Uterus (tissue), 4 donors: ENCODE results near the gene TMEM140. TPM values are rescaled to one million over a fixed set of nuclear protein-coding genes. Genes with fewer than 3 reads are reported as not detected.

ENCODE experiments used
- DNase-seq, 2 donors: peaks; one replicate each; pipeline ENCODE4 v3.0.0-alpha.2; 2019 to 2020
- H3K27ac ChIP-seq, 2 donors: fragments of 200-600 bp; sonication (generic); 1 replicate in 1 of 2; 2 replicates in 1 of 2; pipeline ENCODE4 v1.5.1; 2016 to 2018
- H3K27me3 ChIP-seq, 2 donors: fragments of 200-600 bp; sonication (generic); one replicate each; pipeline ENCODE4 v1.5.1; 2018 to 2019; ENCODE audit warnings: control low read depth in 1 of 2
- H3K36me3 ChIP-seq, 2 donors: fragments of 200-600 bp; sonication (generic); one replicate each; pipeline ENCODE4 v1.5.1; 2019; ENCODE audit warnings: control low read depth in 1 of 2
- H3K4me1 ChIP-seq, 2 donors: fragments of 200-600 bp; sonication (generic); one replicate each; pipeline ENCODE4 v1.5.1; 2018 to 2019; ENCODE audit warnings: control low read depth in 1 of 2
- H3K4me3 ChIP-seq, 2 donors: fragments of 200-600 bp; sonication (generic); 1 replicate in 1 of 2; 2 replicates in 1 of 2; pipeline ENCODE4 v1.5.1; 2018 to 2019; ENCODE audit warnings: mild to moderate bottlenecking in 1 of 2
- H3K9me3 ChIP-seq, 2 donors: fragments of 200-600 bp; sonication (generic); one replicate each; pipeline ENCODE4 v1.5.1; 2019; ENCODE audit warnings: control low read depth in 1 of 2
- CTCF ChIP-seq, 4 experiments: fragments of 200-600 bp in 2 of 4; fragments of 450-650 bp in 2 of 4; sonication (generic) in 2 of 4; IDR thresholded peaks; one replicate each; pipeline ENCODE4 v1.5.1; 2016 to 2019; ENCODE audit warnings: antibody characterized with exemption in 4 of 4, mild to moderate bottlenecking in 2 of 4, moderate library complexity in 1 of 4
- POLR2A ChIP-seq, 2 donors: fragments of 450-650 bp; IDR thresholded peaks; one replicate each; pipeline ENCODE4 v1.6.1; 2016; ENCODE audit warnings: antibody characterized with exemption in 2 of 2, mild to moderate bottlenecking in 1 of 2, moderate library complexity in 1 of 2
- intact Hi-C: fragments of 100-400 bp; cut with DNase I; formaldehyde crosslinking; loops from one replicate; pipeline ENCODE4 v1.15.1; 2023; ENCODE audit warnings: low total_unique reads
- total RNA-seq, 4 donors: library from RNA; depleted of rRNA in 3 of 4; stranded (reverse); fragments of >200 nt in 3 of 4; gene quantifications; one replicate each; pipeline versions ENCODE4 v1.1.0 to v1.2.4, GENCODE V29; 2014 to 2023
- donor health status: DM: yes; HTN: yes; CAD: no.

The TMEM140 gene
- total RNA-seq, 4 donors from 2014 or later: 5.9 to 30.0 (median 17.9) TPM

- H3K4me3 ChIP-seq: no peak overlapping the region
- no peaks in the 10 kb centered on the region for H3K27me3 ChIP-seq
- DNase-seq: no peak
- H3K4me1 ChIP-seq: no peaks in the 10 kb centered on the region
- no peaks in the 10 kb centered on the region for H3K9me3 ChIP-seq
- intact Hi-C loops: no loop called here
- no peaks in the 10 kb centered on the region for H3K36me3 ChIP-seq
- TF ChIP-seq POLR2A (IDR thresholded peaks at IDR 0.05) (no peak), CTCF (IDR thresholded peaks at IDR 0.05) (no peak)
- no peak overlapping the region for H3K27ac ChIP-seq
Observed at GRCh38 chr7:135200821-135201331, 53.0 kb downstream of the TMEM140 start.

- no peak overlapping the region for H3K27ac ChIP-seq
Observed at GRCh38 chr7:135201350-135201749, 53.5 kb downstream of the TMEM140 start.

GRCh38 chr7:135204341-135204749 is 56.5 kb downstream of the TMEM140 start:
- TF ChIP-seq CTCF (IDR thresholded peaks at IDR 0.05) (no peak), POLR2A (IDR thresholded peaks at IDR 0.05) (no peak)
- Histone ChIP-seq H3K4me3 (no peak overlapping the region), H3K27ac (no peak overlapping the region), H3K9me3 (no peaks in the 10 kb centered on the region), H3K36me3 (no peaks in the 10 kb centered on the region), H3K4me1 (no peaks in the 10 kb centered on the region), H3K27me3 (no peaks in the 10 kb centered on the region)
- no peak for DNase-seq
- intact Hi-C loops: no loop called here

More at GRCh38 chr7:135201350-135201749, 53.5 kb downstream of the TMEM140 start:
- Histone ChIP-seq H3K4me3 (no peak overlapping the region), H3K9me3 (no peaks in the 10 kb centered on the region), H3K36me3 (no peaks in the 10 kb centered on the region), H3K27me3 (no peaks in the 10 kb centered on the region), H3K4me1 (no peaks in the 10 kb centered on the region)
- intact Hi-C loops: no loop called here
- DNase-seq: no peak
- no peak for TF ChIP-seq POLR2A (IDR thresholded peaks at IDR 0.05)
- TF ChIP-seq CTCF (IDR thresholded peaks at IDR 0.05): no peak

- no peaks in the 10 kb centered on the region for H3K9me3 ChIP-seq
- no peak overlapping the region for H3K4me3 ChIP-seq
- no peaks in the 10 kb centered on the region for H3K4me1 ChIP-seq
- TF ChIP-seq CTCF (IDR thresholded peaks at IDR 0.05) (no peak), POLR2A (IDR thresholded peaks at IDR 0.05) (no peak)
- no peak overlapping the region for H3K27ac ChIP-seq
- intact Hi-C loops: no loop called here
- H3K36me3 ChIP-seq: no peaks in the 10 kb centered on the region
- DNase-seq: no peak
- no peaks in the 10 kb centered on the region for H3K27me3 ChIP-seq
Observed at GRCh38 chr7:135204876-135205275, 57.0 kb downstream of the TMEM140 start.

GRCh38 chr7:135205850-135206249 is 58.0 kb downstream of the TMEM140 start:
- DNase-seq: no peak
- H3K36me3 ChIP-seq: no peaks in the 10 kb centered on the region
- H3K9me3 ChIP-seq: no peaks in the 10 kb centered on the region
- no peaks in the 10 kb centered on the region for H3K4me1 ChIP-seq
- intact Hi-C loops: no loop called here
- TF ChIP-seq CTCF (IDR thresholded peaks at IDR 0.05) (no peak), POLR2A (IDR thresholded peaks at IDR 0.05) (no peak)
- no peak overlapping the region for H3K27ac ChIP-seq
- H3K4me3 ChIP-seq: no peak overlapping the region
- no peaks in the 10 kb centered on the region for H3K27me3 ChIP-seq
